ENCODE results near the gene GRAPL.
"Not testable (repeated sequence)": the region's sequence is repeated elsewhere in the genome, so short reads cannot be mapped to it uniquely, and the experiment has no call there.

Gene GRAPL

DNA sequence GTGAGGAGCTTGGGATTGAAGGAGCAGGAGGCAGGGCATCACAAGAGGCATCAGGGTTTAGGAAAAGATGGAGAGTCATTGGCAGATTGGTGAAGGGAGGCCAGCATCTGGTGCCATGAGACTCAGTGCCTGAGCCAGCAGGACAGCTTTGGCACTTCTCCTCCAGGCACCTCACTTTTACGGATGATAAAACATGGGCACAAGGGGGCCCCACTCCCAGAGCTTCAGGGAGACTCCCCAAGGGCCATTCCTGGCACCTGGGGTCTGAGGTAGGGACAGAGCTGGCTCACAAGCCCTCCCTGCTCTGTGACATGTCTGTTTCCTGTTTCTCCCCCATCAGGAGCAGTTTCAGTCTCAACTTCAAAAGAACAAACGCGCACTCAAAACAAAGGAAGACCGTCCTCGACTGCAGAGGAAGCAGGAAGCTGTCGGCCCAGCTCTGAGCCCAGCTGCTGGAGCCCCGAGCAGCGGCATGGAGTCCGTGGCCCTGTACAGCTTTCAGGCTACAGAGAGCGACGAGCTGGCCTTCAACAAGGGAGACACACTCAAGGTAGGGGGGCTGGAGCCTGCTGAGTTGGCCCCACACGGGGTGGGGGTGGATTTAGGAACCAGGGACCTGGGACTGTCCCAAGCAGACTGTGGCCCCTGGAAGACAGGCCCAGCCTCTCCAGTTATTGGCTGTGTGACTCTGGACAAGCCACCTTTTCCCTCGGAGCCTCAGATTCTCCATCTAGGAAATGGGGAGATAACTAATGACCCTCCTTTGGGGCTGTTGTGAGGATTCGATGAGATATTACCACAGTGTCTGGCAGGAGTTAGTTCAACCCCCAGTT is at the start of gene GRAPL:
Gene GRAPL, plus strand, starts transcription at position 442 of the 833 bp plus-strand sequence. Its CDS starts 31 bp downstream, at position 473.
- DNase-seq (ENCODE audit: low read depth), result not testable (repeated sequence)

DNA sequence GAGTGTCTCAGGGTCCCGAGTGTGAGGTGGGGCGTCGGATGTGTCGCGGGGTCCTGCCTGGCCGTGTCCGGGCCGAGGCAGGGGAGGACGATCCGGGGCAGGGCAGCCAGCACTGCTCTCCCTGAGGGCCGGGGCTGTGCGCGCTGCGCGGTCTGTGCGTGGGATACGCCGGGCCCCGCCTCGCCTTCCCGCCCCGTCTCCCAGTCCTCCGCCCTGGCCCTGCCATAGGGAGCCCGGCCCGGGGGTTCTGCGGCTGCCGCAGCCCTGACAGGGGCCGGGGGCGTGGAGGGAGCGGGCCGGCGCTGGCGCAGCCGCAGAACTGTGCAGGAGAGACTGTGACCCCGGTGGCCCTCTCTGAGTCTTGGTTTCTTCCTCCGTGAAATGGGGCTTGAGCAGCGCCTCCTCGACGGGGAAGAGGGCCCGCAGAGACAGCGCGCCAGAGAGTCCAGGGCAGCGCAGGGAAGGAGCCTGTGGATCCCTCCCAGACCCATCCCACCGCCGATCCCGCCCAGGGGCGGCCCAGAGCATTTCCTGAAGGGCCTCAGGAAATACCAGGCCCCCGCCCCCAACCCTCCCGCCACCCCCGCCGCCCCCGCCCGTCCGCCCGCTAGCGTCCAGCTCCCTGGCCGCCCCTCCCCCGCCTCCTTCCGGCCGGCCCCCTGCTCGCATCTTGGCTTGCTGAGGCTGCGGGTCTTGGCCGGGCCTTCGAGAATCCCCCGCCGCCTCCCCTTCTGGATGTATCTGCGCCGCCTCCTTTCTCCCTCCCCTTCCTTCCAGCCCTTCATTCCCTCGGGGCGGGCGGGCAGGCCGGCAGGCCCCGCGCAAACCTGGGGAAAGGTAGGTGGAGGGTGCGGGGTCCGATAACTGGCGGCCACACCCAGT is 38.3 kb upstream of the GRAPL start:
- not testable (repeated sequence) for DNase-seq (ENCODE audit: low read depth)

DNA sequence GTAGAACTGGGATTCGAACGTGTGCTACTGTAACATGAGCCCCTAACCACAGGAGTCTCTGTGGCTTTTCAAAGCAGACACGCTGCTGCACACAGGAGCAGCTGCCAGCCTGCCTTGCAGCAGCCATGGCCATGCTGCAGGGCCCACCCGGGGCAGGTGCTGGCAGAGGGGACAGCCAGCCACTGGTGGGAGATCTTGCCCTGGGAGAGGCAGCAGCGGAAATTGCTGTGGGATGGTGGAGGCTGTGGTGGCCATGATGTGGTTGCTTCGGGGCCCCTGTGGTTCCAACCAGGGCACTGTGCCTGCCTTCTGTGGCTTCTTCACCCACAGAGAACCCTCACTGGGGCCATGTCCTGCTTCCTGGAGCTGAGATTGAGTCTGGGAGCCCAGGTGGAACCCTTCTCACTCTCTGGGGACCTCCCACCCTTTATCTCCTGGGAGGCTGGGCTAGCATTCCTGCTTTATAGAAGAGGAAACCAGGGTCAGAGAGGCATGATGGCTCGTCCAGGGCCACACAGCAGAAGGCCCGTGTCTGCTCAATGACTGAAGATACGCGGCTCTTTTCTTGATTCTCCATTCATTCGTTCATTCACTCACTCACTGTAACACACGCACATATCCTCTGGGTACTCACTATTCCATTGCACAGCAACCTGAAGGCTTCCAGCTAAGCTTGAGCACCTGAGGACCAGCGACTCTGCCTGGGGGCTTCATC is 37.2 kb upstream of the GRAPL start:
- not testable (repeated sequence) for DNase-seq (ENCODE audit: low read depth)

DNA sequence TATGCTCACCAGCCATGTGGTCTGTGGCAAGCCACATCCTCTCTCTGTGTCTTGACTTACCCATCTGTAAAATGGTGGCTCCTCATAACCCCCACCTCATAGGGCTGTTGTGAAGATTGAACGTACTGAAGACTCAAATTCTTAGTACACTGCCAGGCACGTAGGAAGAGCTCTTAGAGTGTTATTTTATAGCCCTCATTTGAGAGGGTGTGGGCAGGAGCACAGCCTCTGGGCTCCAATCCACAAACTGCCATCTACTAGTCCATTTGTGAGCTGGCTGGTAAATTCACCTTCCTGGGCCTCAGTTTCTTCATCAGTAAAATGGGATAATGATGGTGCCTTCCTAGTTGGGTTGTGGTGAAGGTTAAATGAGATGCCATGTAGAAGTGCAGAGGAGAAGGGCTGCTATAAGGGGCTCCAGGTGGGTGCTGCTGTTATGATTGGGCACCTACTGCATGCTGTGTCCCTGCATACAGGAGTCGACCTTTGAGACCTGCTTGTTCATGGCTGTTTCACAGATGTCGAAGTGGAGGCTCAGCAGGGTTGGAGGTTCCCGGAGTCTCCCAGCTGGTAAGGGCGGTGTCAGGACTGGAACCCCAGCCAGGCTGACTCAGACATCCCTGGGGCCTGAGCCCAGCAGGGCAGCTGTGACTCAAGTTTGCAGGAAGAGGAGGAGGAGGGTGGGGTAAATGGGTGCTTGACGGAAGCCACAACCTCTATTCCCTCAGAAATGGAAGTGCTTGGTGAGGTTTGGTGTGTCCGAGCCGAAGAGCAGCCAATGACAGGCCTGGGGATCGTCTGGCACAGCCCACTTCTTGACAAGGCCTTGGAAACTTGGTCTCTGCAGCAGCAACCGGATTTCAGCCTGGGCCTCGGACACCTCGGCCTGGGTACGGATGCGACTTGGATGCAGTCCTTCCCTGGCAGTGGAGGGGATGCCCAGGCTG is 34.4 kb upstream of the GRAPL start:
- DNase-seq (ENCODE audit: low read depth), result peak; percentile 18

DNA sequence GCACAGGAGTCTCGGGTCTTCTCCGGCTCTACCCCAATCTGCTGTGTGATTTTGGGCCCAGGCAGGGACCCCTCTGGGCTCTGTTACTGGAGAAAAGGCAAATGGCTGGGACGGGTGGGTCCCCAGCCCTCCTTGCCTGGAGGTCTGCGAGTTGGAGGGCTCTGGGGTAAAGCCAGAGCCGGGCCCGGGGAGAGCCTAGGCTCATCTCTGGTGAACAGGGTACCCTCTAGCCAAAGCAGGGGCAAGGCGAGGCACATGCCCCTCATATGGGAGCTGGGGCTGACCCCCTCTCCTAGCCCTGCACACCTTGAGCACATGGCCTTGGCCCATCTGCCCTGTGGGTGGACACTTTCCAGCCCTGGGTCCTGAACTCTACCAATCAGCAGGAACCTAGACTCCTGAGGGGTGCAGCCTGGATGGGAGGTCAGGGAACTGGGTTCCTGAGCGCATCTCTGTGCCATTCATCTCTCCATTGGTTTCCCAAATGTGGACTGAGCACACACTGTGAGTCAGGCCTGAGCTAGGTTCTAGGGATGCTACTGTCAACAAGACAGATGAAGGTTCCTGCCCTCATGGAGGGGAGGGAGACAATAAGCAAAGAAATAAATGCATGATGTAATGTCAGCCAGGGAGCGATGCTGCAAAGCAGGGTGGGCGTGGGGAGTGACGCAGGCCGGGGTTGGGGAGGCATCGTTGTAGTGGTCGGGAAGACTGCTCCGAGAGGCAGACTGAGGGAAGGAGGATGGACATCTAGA is 33.5 kb upstream of the GRAPL start:
- not testable (repeated sequence) for DNase-seq (ENCODE audit: low read depth)

DNA sequence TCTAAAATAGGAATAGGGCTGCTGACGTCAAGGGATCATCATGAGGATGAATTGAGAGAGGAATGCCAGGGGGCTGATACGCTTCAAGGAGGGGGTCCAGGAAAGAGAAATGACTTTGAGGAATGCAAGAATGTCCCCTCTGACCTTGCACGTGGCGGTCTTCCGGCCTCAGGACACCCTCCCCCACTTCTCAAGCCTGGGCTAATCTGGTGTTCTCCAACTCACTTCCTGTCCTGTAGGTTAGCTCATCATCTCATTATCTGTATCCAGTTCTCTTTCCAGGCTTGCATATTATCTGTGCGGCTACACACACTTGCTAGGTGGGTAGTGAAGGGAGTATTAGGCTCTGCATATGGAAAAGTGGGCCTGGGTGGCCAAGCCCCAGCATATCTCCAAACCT is 18.9 kb upstream of the GRAPL start:
- DNase-seq (ENCODE audit: low read depth), result not testable (repeated sequence)

DNA sequence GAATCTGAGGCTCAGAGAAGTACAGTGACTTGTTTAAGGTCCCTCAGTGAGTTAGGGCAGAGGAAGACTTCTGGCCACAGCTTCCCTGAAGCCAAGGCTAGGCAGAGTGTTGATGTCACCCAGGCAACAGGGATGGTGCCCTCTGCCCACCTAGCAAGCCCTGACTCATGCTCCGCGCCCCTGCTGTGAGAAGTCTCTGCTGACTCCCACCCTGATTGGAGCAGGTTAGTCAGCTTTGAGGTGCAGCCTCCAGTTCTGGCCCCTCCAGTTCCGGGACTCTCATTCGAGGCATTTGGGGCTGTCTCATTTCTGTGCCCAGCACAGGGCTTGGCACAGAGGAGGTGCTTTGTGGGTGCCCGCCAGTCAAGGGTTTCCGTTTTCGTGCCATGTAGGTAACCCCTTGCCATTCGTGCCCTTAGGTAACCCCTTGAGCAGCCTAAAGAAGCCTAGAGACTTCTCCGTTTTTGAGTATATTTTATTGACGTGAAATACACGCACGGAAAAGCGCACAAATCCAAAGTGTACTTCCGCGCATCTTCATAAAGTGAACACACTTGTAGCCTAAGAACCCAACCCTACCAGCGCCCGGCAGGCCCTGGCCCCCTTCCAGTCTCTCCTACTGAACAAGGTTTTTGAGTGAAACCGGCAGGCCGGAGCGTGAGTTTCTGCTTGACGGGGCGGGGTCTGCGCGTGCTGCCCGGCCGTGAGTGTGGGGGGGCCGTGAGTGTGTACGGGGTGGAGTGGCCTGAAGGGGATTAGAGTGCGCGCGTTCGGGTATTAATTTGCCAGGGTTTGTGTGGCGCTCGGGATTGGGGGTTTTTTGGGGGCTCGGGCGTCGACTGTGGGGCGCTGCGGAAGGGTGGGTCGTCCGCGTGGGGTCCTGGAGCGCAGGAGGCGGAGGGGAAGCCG is 16.9 kb upstream of the GRAPL start:
- not testable (repeated sequence) for DNase-seq (ENCODE audit: low read depth)

DNA sequence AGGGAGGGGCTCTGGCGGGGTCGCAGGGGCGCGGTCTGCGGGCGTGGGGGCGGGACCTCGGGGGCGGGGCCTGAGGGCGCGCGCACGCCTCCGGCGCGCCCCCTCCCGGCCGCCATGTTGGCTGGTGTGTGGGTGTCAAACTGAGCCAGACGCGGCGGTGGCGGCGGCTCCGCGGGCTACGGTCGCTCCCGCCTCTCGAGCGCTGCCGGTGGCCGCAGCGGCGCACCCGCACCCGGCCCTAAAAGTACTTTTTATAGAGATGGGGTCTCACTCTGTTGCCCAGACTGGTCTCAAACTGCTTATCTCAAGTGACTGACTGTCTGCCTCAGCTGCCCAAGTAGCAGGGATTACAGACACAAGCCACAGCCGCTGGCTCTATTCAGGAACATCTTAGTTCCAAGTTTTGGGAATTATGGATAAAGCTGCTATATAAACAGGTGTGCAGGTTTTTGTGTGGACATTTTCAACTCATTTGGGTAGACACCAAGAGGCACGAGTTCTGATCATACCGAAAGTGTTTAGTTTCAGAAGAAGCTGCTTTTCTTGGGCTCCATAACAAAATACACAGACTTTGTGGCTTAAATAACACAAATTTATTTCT is 16.2 kb upstream of the GRAPL start:
- DNase-seq (ENCODE audit: low read depth), result not testable (repeated sequence)

DNA sequence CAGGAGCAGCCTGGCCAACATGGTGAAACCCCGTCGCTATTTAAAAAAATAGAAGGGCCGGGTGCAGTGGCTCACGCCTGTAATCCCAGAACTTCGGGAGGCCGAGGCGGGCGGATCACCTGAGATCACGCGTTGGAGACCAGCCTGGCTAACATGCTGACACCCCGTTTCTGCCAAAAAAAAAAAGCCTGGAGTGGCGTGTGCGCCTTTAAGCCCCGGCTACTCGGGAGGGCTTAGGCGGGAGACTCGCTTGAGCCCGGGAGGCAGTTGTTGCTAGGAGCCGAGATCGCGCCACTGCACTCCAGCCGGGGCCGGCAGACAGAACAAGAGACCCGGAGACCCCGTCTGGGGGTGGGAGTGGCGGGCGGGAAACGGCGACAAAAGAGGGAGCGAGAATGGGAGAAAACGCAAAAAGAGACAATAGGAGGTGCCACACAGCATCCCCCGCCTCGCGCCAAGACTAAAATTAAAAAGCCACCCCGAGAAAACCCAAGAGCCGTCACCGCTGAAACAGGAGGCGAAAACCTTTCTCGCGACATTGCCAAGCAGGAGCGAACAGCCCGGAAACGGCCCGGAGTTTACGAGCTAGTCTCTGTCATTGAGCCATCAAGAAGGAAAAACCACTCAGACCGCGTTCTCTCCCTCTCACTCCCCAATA is 15.5 kb upstream of the GRAPL start:
- DNase-seq (ENCODE audit: low read depth), result peak; percentile 46

DNA sequence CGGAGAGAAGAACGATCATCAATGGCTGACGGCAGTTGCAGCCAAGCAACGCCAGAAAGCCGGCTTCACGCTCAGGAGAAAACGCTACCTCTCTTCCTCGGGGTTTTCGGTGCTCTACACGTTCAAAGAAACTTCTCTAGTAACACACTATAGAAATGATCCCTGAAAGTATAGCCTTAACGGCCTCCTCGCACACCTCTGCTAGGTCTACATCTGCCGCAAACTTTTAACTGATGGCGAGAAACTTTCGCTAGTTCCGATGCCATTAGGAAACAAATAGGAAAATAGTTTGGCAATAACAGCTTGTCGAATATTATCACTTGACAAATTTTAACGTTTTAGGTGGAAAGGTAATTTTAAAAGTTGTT is 14.9 kb upstream of the GRAPL start:
- not testable (repeated sequence) for DNase-seq (ENCODE audit: low read depth)

DNA sequence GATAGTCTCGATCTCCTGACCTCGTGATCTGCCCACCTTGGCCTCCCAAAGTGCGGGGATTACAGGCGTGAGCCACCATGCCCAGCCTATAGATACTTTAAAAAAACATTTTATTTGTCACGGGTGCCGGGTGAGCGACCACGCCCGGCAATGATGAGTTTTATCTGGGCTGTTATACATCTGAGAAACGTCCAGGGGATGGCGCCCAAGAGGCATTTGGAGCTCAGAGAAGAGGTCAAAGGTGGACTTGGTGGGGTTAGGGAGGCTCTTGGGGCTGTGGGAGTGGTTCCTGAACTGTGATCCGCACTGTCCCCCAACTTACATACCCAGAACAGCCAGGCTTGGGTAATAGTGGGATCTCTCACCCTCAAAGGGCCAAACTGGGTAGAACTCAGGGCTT is 8.7 kb upstream of the GRAPL start:
- not testable (repeated sequence) for DNase-seq (ENCODE audit: low read depth)

DNA sequence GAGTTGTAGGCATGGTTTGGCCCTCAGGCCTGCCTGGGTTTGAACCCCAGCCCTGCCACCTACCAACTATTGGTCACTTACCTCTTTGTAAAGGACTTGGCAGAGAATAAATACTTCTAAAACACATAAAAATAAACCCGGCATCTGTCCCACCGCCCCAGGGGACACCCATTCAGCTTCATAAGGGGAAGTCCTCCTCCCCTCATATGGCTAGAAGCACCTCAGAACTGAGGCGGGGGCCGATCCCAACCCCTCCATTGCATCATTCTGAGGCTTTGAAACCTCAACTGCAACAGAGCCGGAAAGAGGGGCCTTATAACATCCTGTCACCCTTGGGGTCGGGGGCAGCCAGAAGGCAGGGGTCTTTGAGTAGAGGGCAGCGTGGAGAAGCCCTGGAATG is 2.1 kb upstream of the GRAPL start:
- DNase-seq (ENCODE audit: low read depth), result not testable (repeated sequence)

DNA sequence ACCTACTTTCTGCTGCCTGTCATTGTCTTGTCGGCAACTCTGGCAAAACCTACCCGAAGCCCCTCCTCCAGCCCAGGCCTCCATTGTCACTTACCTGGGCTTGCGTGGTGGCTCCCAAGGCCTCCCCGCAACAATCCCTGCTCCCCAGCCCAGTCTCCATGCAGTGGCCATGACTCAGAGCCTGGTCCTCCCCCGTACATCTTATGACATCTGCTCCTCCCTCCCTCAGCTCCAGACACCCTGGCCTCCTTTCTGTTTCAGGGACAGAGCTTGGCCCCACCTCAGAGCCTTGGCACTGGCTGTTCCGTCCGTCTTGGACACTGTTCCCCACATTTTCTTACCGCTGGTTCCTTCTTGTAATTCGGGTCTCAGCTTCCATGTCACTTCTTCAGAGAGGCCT is 2.1 kb downstream of the GRAPL start:
- DNase-seq (ENCODE audit: low read depth), result not testable (repeated sequence)

DNA sequence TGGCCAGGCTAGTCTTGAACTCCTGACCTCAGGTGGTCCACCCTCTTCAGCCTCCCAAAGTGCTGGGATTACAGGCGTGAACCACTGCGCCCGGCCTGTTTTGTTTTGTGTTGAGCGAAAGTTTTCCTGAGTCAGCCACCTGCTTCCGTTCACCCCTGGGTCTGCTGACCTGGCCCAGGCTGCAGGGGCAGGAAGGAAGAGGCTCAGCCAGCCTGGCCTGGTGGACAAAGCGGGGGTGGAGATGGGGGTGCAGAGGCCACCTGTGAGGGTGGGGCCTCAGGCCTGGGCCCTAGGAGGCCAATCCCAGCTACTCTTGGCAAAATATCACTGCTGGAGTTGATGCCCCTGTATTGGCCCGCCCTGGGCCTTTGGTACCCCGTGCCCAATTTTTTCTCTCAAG is 3.7 kb downstream of the GRAPL start:
- DNase-seq (ENCODE audit: low read depth), result not testable (repeated sequence)

DNA sequence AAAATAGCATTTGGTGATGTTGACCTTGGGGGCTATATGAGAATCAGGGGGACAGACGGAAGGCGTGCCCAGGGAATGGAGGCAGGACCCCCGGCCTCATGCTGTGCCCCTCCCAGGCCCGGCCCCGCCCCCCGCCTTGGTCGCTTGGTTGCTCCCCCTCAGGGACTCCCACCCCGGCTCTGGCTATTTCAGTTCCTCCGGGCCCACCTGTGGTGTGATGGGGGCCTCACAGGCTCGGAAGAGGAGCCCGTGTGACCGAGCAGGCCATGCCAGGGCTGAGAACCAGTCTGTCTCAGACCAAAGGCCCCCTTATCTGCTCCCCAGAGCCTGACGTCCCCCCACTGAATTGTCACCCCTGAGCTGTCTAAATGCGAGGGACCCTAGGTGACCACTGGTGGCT is 4.4 kb downstream of the GRAPL start:
- not testable (repeated sequence) for DNase-seq (ENCODE audit: low read depth)

DNA sequence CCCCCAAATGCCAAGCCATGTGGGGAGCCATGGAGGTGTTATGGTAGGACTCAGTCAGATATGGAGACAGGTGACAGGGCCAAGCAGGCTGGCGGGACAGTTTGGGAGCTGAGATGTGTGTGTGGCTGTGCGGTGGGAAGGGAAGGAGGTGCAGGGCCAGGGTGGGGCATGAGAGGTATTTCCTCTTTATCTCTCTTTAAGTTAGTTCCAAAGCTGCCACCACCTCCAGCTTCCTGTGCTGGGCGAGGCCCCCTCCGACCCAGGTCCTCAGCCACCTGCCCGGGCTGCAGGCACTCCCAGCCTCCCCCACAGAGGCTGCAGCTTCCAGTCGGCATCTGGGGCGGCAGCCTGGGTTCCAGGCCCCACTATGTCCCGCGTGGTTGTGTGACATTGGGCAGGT is 6.4 kb downstream of the GRAPL start:
- DNase-seq (ENCODE audit: low read depth), result not testable (repeated sequence)

DNA sequence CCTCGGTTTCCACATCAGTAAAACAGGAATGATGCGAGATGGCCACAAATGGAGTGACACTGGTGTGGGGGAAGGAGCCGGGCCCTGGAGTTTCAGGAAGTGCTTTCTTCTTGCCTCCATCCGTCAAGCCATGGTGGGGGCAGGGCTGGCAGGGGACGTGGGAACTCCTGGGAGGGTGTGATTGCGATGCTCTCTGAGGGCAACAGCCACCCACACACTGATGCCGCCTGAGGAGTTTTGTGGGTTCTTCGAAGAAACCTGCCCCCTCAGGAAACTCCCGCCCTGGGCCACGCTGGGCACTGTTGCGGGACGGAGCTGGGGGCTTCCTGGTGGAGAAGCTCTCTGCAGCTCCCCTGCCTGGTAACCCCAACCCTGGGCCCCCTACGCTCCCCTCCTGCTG is 8.0 kb downstream of the GRAPL start:
- not testable (repeated sequence) for DNase-seq (ENCODE audit: low read depth)

DNA sequence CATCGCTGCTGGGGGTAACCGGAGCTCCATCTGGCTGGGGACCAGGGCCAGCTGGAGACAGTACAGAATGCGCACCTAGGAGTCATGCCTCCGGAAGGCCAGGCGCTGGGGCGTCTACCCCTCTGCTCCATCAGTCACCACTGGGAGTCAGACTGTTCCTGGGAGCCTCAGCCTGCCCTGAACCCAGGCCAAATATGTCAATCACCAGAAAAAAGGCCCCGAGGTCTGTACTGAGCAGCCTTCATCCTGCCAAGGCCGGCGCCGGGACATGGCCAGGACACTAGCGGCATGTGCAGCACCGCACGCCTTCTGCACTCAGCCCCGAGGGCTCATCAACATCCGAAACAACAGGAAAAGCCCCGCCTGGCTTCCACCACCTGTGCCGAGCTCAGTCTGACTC is 8.7 kb downstream of the GRAPL start:
- DNase-seq (ENCODE audit: low read depth), result not testable (repeated sequence)
